Measurements from ENCODE around the gene NEK6. TPM values are rescaled to one million over a fixed set of nuclear protein-coding genes. Genes with fewer than 3 reads are reported as not detected.

The NEK6 gene
- polyA plus RNA-seq, 5 donors, result 34.3 to 48.6 (median 38.2) TPM

- DNase-seq, result no peak
These were observed 138.1 kb downstream of the NEK6 start for GRCh38 chr9:124395826-124396225.

GRCh38 chr9:124398191-124398935 is 140.6 kb downstream of the NEK6 start:
- DNase-seq, result no peak

- DNase-seq, result peak; percentile 55 to 67
These were observed 141.7 kb downstream of the NEK6 start for GRCh38 chr9:124399323-124399967.

GRCh38 chr9:124399968-124400940 is 142.5 kb downstream of the NEK6 start:
- no peak for DNase-seq

Other genes starting within 250 kb of the NEK6 start
- under 1 TPM in 4 of 5 donors, not detected in 1; 0.08 to 0.14 (median 0.13) TPM for gene LHX2, start 246.2 kb upstream of the NEK6 start, polyA plus RNA-seq (ENCODE audit: insufficient read depth in 1 of 5, insufficient read length in 5 of 5, low replicate concordance in 1 of 5)
- 100 to 1,000 TPM; 204 to 212 (median 205) TPM for gene PSMB7, start 157.5 kb downstream of the NEK6 start, polyA plus RNA-seq (ENCODE audit: insufficient read depth in 1 of 5, insufficient read length in 5 of 5, low replicate concordance in 1 of 5)
- gene ADGRD2, start 192.5 kb downstream of the NEK6 start, polyA plus RNA-seq (ENCODE audit: insufficient read depth in 1 of 5, insufficient read length in 5 of 5, low replicate concordance in 1 of 5), result under 1 TPM in 4 of 5 donors, not detected in 1; 0.08 to 0.16 (median 0.14) TPM
- gene NR5A1, start 249.4 kb downstream of the NEK6 start, polyA plus RNA-seq (ENCODE audit: insufficient read depth in 1 of 5, insufficient read length in 5 of 5, low replicate concordance in 1 of 5), result under 1 TPM in 1 of 5 donors, not detected in 4; 0.04 TPM